Nephron progenitor cell (in vitro differentiated cells): Measurements from ENCODE around the gene EPS15.
"Not testable (repeated sequence)": the region's sequence is repeated elsewhere in the genome, so short reads cannot be mapped to it uniquely, and the experiment has no call there.

Experiments used
- DNase-seq: peaks from one replicate; pipeline ENCODE4 v3.0.0; 2021
- H3K27ac Mint-ChIP-seq: 2 replicates; pipeline ENCODE4 v1.8.0; 2021; ENCODE audit warnings: mild to moderate bottlenecking, moderate library complexity, mixed read lengths
- H3K27me3 Mint-ChIP-seq: 2 replicates; pipeline ENCODE4 v1.8.0; 2021; ENCODE audit warnings: mild to moderate bottlenecking, low read depth, mixed read lengths; ENCODE audit not compliant: poor library complexity
- H3K36me3 Mint-ChIP-seq: 2 replicates; pipeline ENCODE4 v1.8.0; 2021; ENCODE audit warnings: low read depth, mixed read lengths
- H3K4me1 Mint-ChIP-seq: 2 replicates; pipeline ENCODE4 v1.8.0; 2021; ENCODE audit warnings: mixed read lengths
- H3K4me3 Mint-ChIP-seq: 2 replicates; pipeline ENCODE4 v1.8.0; 2021; ENCODE audit warnings: mild to moderate bottlenecking, moderate library complexity, mixed read lengths
- H3K9me3 Mint-ChIP-seq: 2 replicates; pipeline ENCODE4 v1.8.0; 2021; ENCODE audit warnings: mild to moderate bottlenecking, moderate library complexity, mixed read lengths
- TF ChIP-seq, protein P1 (sequence below): fragments of 200-600 bp; sonication (generic); IDR thresholded peaks from 2 replicates; pipeline ENCODE4 v1.5.0; 2021; ENCODE audit warnings: antibody characterized with exemption

The EPS15 gene

GRCh38 chr1:51392241-51392640 is 126.8 kb downstream of the EPS15 start:
- Mint-ChIP-seq H3K9me3 (peaks cover 10% of the 10 kb centered on the region), H3K27ac (no peak overlapping the region), H3K36me3 (peaks cover 43% of the 10 kb centered on the region), H3K4me3 (no peak overlapping the region), H3K4me1 (no peaks in the 10 kb centered on the region), H3K27me3 (no peaks in the 10 kb centered on the region)
- DNase-seq: no peak
- TF ChIP-seq, protein P1, sequence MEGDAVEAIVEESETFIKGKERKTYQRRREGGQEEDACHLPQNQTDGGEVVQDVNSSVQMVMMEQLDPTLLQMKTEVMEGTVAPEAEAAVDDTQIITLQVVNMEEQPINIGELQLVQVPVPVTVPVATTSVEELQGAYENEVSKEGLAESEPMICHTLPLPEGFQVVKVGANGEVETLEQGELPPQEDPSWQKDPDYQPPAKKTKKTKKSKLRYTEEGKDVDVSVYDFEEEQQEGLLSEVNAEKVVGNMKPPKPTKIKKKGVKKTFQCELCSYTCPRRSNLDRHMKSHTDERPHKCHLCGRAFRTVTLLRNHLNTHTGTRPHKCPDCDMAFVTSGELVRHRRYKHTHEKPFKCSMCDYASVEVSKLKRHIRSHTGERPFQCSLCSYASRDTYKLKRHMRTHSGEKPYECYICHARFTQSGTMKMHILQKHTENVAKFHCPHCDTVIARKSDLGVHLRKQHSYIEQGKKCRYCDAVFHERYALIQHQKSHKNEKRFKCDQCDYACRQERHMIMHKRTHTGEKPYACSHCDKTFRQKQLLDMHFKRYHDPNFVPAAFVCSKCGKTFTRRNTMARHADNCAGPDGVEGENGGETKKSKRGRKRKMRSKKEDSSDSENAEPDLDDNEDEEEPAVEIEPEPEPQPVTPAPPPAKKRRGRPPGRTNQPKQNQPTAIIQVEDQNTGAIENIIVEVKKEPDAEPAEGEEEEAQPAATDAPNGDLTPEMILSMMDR: no peak

- H3K27me3 Mint-ChIP-seq, H3K27ac Mint-ChIP-seq, DNase-seq, H3K4me3 Mint-ChIP-seq, H3K4me1 Mint-ChIP-seq: not testable (repeated sequence)
- Mint-ChIP-seq H3K9me3 (peaks cover 26% of the 10 kb centered on the region), H3K36me3 (peaks cover 55% of the 10 kb centered on the region)
These were observed 128.4 kb downstream of the EPS15 start for GRCh38 chr1:51390641-51391040.

- DNase-seq, H3K4me1 Mint-ChIP-seq, H3K4me3 Mint-ChIP-seq, H3K27me3 Mint-ChIP-seq, H3K27ac Mint-ChIP-seq: not testable (repeated sequence)
- H3K36me3 Mint-ChIP-seq: peaks cover 74% of the 10 kb centered on the region
- peaks cover 56% of the 10 kb centered on the region for H3K9me3 Mint-ChIP-seq
These were observed 131.8 kb downstream of the EPS15 start for GRCh38 chr1:51387288-51387687.

DNA sequence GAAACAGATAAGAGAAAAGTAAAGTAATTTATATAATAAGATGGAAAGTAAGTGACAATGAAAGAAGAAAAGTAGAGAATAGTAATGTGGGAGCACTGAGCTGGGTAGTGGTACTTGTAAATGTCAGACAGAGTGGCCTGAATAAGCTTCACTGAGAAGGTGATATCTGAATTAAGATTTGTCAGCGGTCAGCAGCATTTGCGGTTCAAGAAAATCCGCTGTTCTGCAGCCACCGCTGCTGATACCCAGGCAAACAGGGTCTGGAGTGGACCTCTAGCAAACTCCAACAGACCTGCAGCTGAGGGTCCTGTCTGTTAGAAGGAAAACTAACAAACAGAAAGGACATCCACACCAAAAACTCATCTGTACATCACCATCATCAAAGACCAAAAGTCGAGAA is 132.8 kb downstream of the EPS15 start:
- H3K4me1 Mint-ChIP-seq, H3K4me3 Mint-ChIP-seq, H3K27me3 Mint-ChIP-seq, DNase-seq, H3K27ac Mint-ChIP-seq: not testable (repeated sequence)
- Mint-ChIP-seq H3K36me3 (peaks cover 74% of the 10 kb centered on the region), H3K9me3 (peaks cover 63% of the 10 kb centered on the region)

DNA sequence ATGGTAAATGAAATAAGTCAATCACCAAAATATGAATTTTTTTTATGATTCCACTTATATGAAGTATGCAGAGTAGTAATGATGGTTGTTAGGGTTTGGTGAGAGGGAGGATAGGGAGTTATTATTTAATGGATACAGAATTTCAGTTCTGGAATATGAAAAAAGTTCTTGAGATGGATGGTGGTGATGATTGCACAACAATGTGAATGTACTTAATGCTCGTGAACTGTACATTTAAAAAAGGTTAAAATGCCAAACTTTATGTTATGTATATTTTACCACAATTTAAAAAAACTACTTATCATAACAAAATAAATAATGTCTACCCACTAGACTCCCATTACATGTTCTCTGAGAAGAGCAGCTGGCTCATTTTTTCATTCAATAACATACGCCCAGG is 133.3 kb downstream of the EPS15 start:
- TF ChIP-seq, protein P1: no peak
- H3K27ac Mint-ChIP-seq: no peak overlapping the region
- no peaks in the 10 kb centered on the region for H3K27me3 Mint-ChIP-seq
- H3K9me3 Mint-ChIP-seq: peaks cover 66% of the 10 kb centered on the region
- H3K36me3 Mint-ChIP-seq: peaks cover 77% of the 10 kb centered on the region
- H3K4me3 Mint-ChIP-seq: no peak overlapping the region
- no peak for DNase-seq
- H3K4me1 Mint-ChIP-seq: no peaks in the 10 kb centered on the region

DNA sequence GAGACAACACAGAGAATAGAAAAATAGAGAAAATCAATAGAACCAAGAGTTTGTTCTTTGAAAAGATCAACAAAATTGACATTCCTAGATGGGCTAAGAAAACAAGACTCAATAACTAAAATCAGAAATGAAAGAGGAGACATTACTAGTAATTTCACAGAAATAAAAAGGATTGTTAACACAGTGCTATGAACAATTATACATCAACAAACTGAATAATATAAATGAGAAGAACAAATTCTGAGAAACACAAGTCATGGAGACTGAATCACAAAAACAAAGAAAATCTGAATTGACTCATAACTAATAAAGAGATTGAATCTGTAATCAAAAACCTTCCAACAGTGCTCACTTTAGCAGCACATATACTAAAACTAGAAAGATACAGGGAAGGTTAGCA is 137.1 kb downstream of the EPS15 start:
- Mint-ChIP-seq H3K27ac (no peak overlapping the region), H3K9me3 (peaks cover 80% of the 10 kb centered on the region), H3K27me3 (no peaks in the 10 kb centered on the region), H3K4me1 (no peaks in the 10 kb centered on the region), H3K4me3 (no peak overlapping the region), H3K36me3 (peaks cover 96% of the 10 kb centered on the region)
- TF ChIP-seq, protein P1: no peak
- no peak for DNase-seq

DNA sequence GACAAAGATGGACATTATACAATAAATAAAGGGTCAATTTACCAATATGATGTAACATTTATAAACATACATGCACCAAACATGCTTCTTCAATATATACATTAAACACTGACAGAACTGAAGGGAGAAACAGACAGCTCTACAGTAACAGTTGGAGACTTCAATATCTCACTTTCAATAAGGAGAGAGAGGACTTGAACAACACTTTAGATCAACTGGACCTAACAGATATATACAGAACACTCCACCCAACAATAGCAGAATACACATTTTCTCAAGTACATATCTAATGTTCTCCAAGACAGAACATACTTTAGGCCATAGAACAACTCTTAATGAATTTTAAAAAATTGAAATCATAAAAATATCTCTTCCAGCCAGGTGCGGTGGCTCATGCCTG is 138.1 kb downstream of the EPS15 start:
- Mint-ChIP-seq H3K27me3 (no peaks in the 10 kb centered on the region), H3K9me3 (peaks cover 80% of the 10 kb centered on the region), H3K36me3 (peaks cover 96% of the 10 kb centered on the region), H3K4me1 (no peaks in the 10 kb centered on the region), H3K27ac (no peak overlapping the region), H3K4me3 (no peak overlapping the region)
- TF ChIP-seq, protein P1: no peak
- DNase-seq: no peak
